Stomach (tissue), 9 donors: ENCODE data around the gene TPST1. TPM values are rescaled to one million over a fixed set of nuclear protein-coding genes. Genes with fewer than 3 reads are reported as not detected.
"Not testable (repeated sequence)": the region's sequence is repeated elsewhere in the genome, so short reads cannot be mapped to it uniquely, and the experiment has no call there.

Experiments
- DNase-seq, 2 donors: peaks; one replicate each; pipeline versions ENCODE4 v3.0.0 to v3.0.0-alpha.2; 2013 to 2019
- H3K27ac ChIP-seq, 5 donors: fragments of 200-600 bp in 4 of 5; sonication (generic) in 4 of 5; one replicate each; pipeline ENCODE4 v1.5.1; 2013 to 2019; ENCODE audit warnings: mild to moderate bottlenecking in 1 of 5, moderate library complexity in 1 of 5
- H3K27me3 ChIP-seq, 3 donors: fragments of 200-600 bp; sonication (generic); one replicate each; pipeline ENCODE4 v1.5.1; 2017 to 2019; ENCODE audit warnings: mixed run types in 1 of 3
- H3K36me3 ChIP-seq, 4 donors: fragments of 200-600 bp; sonication (generic); 1 replicate in 3 of 4; 2 replicates in 1 of 4; pipeline ENCODE4 v1.5.1; 2016 to 2019
- H3K4me1 ChIP-seq, 4 donors: fragments of 200-600 bp; sonication (generic); one replicate each; pipeline ENCODE4 v1.5.1; 2016 to 2019
- H3K4me3 ChIP-seq, 4 donors: fragments of 200-600 bp; sonication (generic) in 3 of 4; one replicate each; pipeline ENCODE4 v1.5.1; 2016 to 2019; ENCODE audit warnings: mild to moderate bottlenecking in 1 of 4
- H3K9me3 ChIP-seq, 4 donors: fragments of 200-600 bp; sonication (generic); one replicate each; pipeline ENCODE4 v1.5.1; 2016 to 2019
- CTCF ChIP-seq, 7 experiments: fragments of 450-650 bp in 4 of 7; fragments of 200-600 bp in 3 of 7; sonication (generic) in 3 of 7; IDR thresholded peaks; one replicate each; pipeline ENCODE4 v1.5.1; 2016 to 2019; ENCODE audit warnings: antibody characterized with exemption in 7 of 7, control low read depth in 2 of 7, mild to moderate bottlenecking in 1 of 7
- EP300 ChIP-seq: sonication (generic); formaldehyde crosslinking; IDR thresholded peaks from one replicate; pipeline ENCODE4 v1.6.1; 2017; ENCODE audit warnings: antibody characterized with exemption
- POLR2A ChIP-seq, 4 donors: fragments of 450-650 bp; IDR thresholded peaks; one replicate each; pipeline ENCODE4 v1.6.1; 2016; ENCODE audit warnings: antibody characterized with exemption in 4 of 4, control low read depth in 2 of 4, mild to moderate bottlenecking in 1 of 4, moderate library complexity in 1 of 4
- POLR2AphosphoS5 ChIP-seq, 3 donors: sonication (generic); formaldehyde crosslinking; IDR thresholded peaks; one replicate each; pipeline ENCODE4 v1.6.1; 2016; ENCODE audit warnings: antibody characterized with exemption in 3 of 3
- WGBS, 5 donors: extraction: QIAGEN DNeasy Blood & Tissue Kit in 3 of 5; methylation state at CpG; one replicate each; pipeline versions ENCODE4 v1.1.5 to v1.1.7; 2013 to 2018; 5-methylcytosine and 5-hydroxymethylcytosine counted together
- intact Hi-C: fragments of 100-400 bp; cut with DNase I; formaldehyde crosslinking; loops from one replicate; pipeline ENCODE4 v1.15.1; 2023; ENCODE audit warnings: low total_unique reads
- polyA plus RNA-seq, 3 donors: library from polyadenylated mRNA; stranded (reverse); fragments of 200-250 nt; gene quantifications; one replicate each; pipeline ENCODE4 v1.2.3, GENCODE V29; 2013
- total RNA-seq, 5 donors: library from RNA; depleted of rRNA; stranded (reverse); fragments of >200 nt; gene quantifications; one replicate each; pipeline versions ENCODE4 v1.1.0 to v1.2.3, GENCODE V29; 2014 to 2016
- donor health status: healthy with polysubstance abuse.
- donor health status: Bipolar disorder and iron deficiency.
- donor health status: healthy.

TPST1 gene
- total and polyA plus RNA-seq, 8 donors: 0.58 to 78.8 (median 8.7) TPM

GRCh38 chr7:66363635-66364034 is 158.5 kb downstream of the TPST1 start:
- DNase-seq: no peak
- Histone ChIP-seq H3K4me3 (no peak overlapping the region), H3K9me3 (no peaks in the 10 kb centered on the region), H3K27ac (no peak overlapping the region), H3K27me3 (no peaks in the 10 kb centered on the region), H3K4me1 (no peaks in the 10 kb centered on the region), H3K36me3 (peaks cover 0 to 12% (median 9%) of the 10 kb centered on the region in 4 donors)
- intact Hi-C loops: no loop called here
- no peak for TF ChIP-seq CTCF (IDR thresholded peaks at IDR 0.05)
- no peak for TF ChIP-seq POLR2A (IDR thresholded peaks at IDR 0.05)
- TF ChIP-seq POLR2AphosphoS5 (IDR thresholded peaks at IDR 0.05): no peak
- TF ChIP-seq EP300: no peak
- 48 to 62% (median 51%) methylated on average over 5 of the region's 5 CpGs for WGBS, 5 donors

- DNase-seq, H3K9me3 ChIP-seq, H3K4me3 ChIP-seq, intact Hi-C loops, H3K27ac ChIP-seq, H3K36me3 ChIP-seq, H3K4me1 ChIP-seq, H3K27me3 ChIP-seq: not testable (repeated sequence)
- WGBS, 5 donors: 91 to 98% (median 94%) methylated on average over 14 of the region's 14 CpGs
These were observed 159.9 kb downstream of the TPST1 start for GRCh38 chr7:66365031-66365430.

- Histone ChIP-seq H3K36me3 (peaks cover 0 to 1% (median under 1%) of the 10 kb centered on the region in 4 donors), H3K27ac (no peak overlapping the region), H3K9me3 (no peaks in the 10 kb centered on the region), H3K4me1 (no peaks in the 10 kb centered on the region), H3K4me3 (no peak overlapping the region), H3K27me3 (no peaks in the 10 kb centered on the region)
- intact Hi-C loops: no loop called here
- 78 to 90% (median 82%) methylated on average over 7 of the region's 7 CpGs for WGBS, 5 donors
- TF ChIP-seq EP300 (no peak), CTCF (IDR thresholded peaks at IDR 0.05) (no peak), POLR2A (IDR thresholded peaks at IDR 0.05) (no peak), POLR2AphosphoS5 (IDR thresholded peaks at IDR 0.05) (no peak)
- DNase-seq: no peak
These were observed 166.1 kb downstream of the TPST1 start for GRCh38 chr7:66371096-66371824.

- WGBS, 5 donors: 67 to 80% (median 74%) methylated on average over 5 of the region's 5 CpGs
- intact Hi-C loops, DNase-seq: not testable (repeated sequence)
These were observed 169.2 kb downstream of the TPST1 start for GRCh38 chr7:66374141-66374840.

GRCh38 chr7:66376264-66376945 is 171.3 kb downstream of the TPST1 start:
- Histone ChIP-seq H3K27ac (no peak overlapping the region), H3K4me1 (no peaks in the 10 kb centered on the region), H3K9me3 (peaks cover 0 to 13% (median 2%) of the 10 kb centered on the region in 4 donors), H3K4me3 (no peak overlapping the region), H3K27me3 (no peaks in the 10 kb centered on the region), H3K36me3 (peaks cover 0 to 49% (median 32%) of the 10 kb centered on the region in 4 donors)
- 94 to 98% (median 96%) methylated on average over 37 to 45 of the region's 45 CpGs for WGBS, 5 donors
- DNase-seq: no peak
- intact Hi-C loops: no loop called here
- TF ChIP-seq CTCF (IDR thresholded peaks at IDR 0.05) (no peak), EP300 (no peak), POLR2A (IDR thresholded peaks at IDR 0.05) (no peak), POLR2AphosphoS5 (IDR thresholded peaks at IDR 0.05) (no peak)

More at GRCh38 chr7:66374141-66374840, 169.2 kb downstream of the TPST1 start:
- peaks cover 0 to 30% (median 18%) of the 10 kb centered on the region in 4 donors for H3K36me3 ChIP-seq
- not testable (repeated sequence) for H3K4me3 ChIP-seq, H3K4me1 ChIP-seq, H3K27ac ChIP-seq, H3K27me3 ChIP-seq, H3K9me3 ChIP-seq
